ENCODE results near the gene SHF.

Gene SHF

GRCh38 chr15:45205192-45205591 lies 17.4 kb upstream of the SHF start:
- peak; percentile 96 for TF ChIP-seq CTCF (conservative IDR thresholded peaks at IDR 0.05; ENCODE audit: low read length)
- TF ChIP-seq EZH2phosphoT487 (IDR thresholded peaks at IDR 0.05; ENCODE audit: borderline replicate concordance): no peak
- Histone ChIP-seq H2AFZ (ENCODE audit: low read length) (peak overlapping the region; percentile 78), H3K79me2 (ENCODE audit: insufficient read depth, low read length) (no peaks in the 10 kb centered on the region)

GRCh38 chr15:45203182-45203581 lies 15.4 kb upstream of the SHF start:
- Histone ChIP-seq H4K20me1 (ENCODE audit: insufficient read depth, low read length, poor library complexity, severe bottlenecking) (no peaks in the 10 kb centered on the region), H3K9ac (ENCODE audit: low read depth, low read length, poor library complexity, severe bottlenecking) (no peak overlapping the region), H3F3A (ENCODE audit: low read depth) (no peaks in the 10 kb centered on the region), H3K4me3 (ENCODE audit: low read length, poor library complexity, severe bottlenecking) (no peak overlapping the region), H2AFZ (ENCODE audit: low read length) (no peak overlapping the region), H3K4me1 (ENCODE audit: insufficient read depth, low read length, poor library complexity, severe bottlenecking) (peaks cover 14% of the 10 kb centered on the region), H3K9me3 (ENCODE audit: insufficient read depth, low read depth, low read length) (no peaks in the 10 kb centered on the region), H3K27me3 (ENCODE audit: insufficient read depth, low read length, poor library complexity, severe bottlenecking) (no peaks in the 10 kb centered on the region), H3K4me2 (ENCODE audit: low read depth, low read length, poor library complexity, severe bottlenecking) (no peak overlapping the region), H3K9me2 (replicated peaks; ENCODE audit: low read depth, low read length) (no peaks in the 10 kb centered on the region), H3K36me3 (ENCODE audit: insufficient read depth, low read length) (no peaks in the 10 kb centered on the region), H3K79me2 (ENCODE audit: insufficient read depth, low read length) (no peaks in the 10 kb centered on the region)
- no peak for TF ChIP-seq CTCF (conservative IDR thresholded peaks at IDR 0.05; ENCODE audit: low read length)
- no peak for TF ChIP-seq EZH2phosphoT487 (IDR thresholded peaks at IDR 0.05; ENCODE audit: borderline replicate concordance)

More at GRCh38 chr15:45205192-45205591, 17.4 kb upstream of the SHF start:
- Histone ChIP-seq H3K27me3 (ENCODE audit: insufficient read depth, low read length, poor library complexity, severe bottlenecking) (no peaks in the 10 kb centered on the region), H3F3A (ENCODE audit: low read depth) (no peaks in the 10 kb centered on the region), H3K36me3 (ENCODE audit: insufficient read depth, low read length) (no peaks in the 10 kb centered on the region), H3K4me1 (ENCODE audit: insufficient read depth, low read length, poor library complexity, severe bottlenecking) (peaks cover 14% of the 10 kb centered on the region), H3K9me3 (ENCODE audit: insufficient read depth, low read depth, low read length) (no peaks in the 10 kb centered on the region), H3K9ac (ENCODE audit: low read depth, low read length, poor library complexity, severe bottlenecking) (peak overlapping the region; percentile 23), H3K9me2 (replicated peaks; ENCODE audit: low read depth, low read length) (no peaks in the 10 kb centered on the region), H4K20me1 (ENCODE audit: insufficient read depth, low read length, poor library complexity, severe bottlenecking) (no peaks in the 10 kb centered on the region), H3K4me3 (ENCODE audit: low read length, poor library complexity, severe bottlenecking) (no peak overlapping the region), H3K4me2 (ENCODE audit: low read depth, low read length, poor library complexity, severe bottlenecking) (peak overlapping the region; percentile 50)

GRCh38 chr15:45201869-45202268 lies 14.1 kb upstream of the SHF start:
- H3F3A ChIP-seq (ENCODE audit: low read depth): no peaks in the 10 kb centered on the region
- H3K9ac ChIP-seq (ENCODE audit: low read depth, low read length, poor library complexity, severe bottlenecking): no peak overlapping the region
- H3K27me3 ChIP-seq (ENCODE audit: insufficient read depth, low read length, poor library complexity, severe bottlenecking): no peaks in the 10 kb centered on the region
- H3K9me3 ChIP-seq (ENCODE audit: insufficient read depth, low read depth, low read length): no peaks in the 10 kb centered on the region
- H3K79me2 ChIP-seq (ENCODE audit: insufficient read depth, low read length): no peaks in the 10 kb centered on the region
- no peak overlapping the region for H2AFZ ChIP-seq (ENCODE audit: low read length)
- H3K4me1 ChIP-seq (ENCODE audit: insufficient read depth, low read length, poor library complexity, severe bottlenecking): peaks cover 25% of the 10 kb centered on the region
- H4K20me1 ChIP-seq (ENCODE audit: insufficient read depth, low read length, poor library complexity, severe bottlenecking): no peaks in the 10 kb centered on the region
- no peak overlapping the region for H3K4me3 ChIP-seq (ENCODE audit: low read length, poor library complexity, severe bottlenecking)
- H3K4me2 ChIP-seq (ENCODE audit: low read depth, low read length, poor library complexity, severe bottlenecking): peak overlapping the region; percentile 70
- H3K36me3 ChIP-seq (ENCODE audit: insufficient read depth, low read length): no peaks in the 10 kb centered on the region
- H3K9me2 ChIP-seq (replicated peaks; ENCODE audit: low read depth, low read length): no peaks in the 10 kb centered on the region
- no peak for TF ChIP-seq EZH2phosphoT487 (IDR thresholded peaks at IDR 0.05; ENCODE audit: borderline replicate concordance)
- TF ChIP-seq CTCF (conservative IDR thresholded peaks at IDR 0.05; ENCODE audit: low read length): no peak

Measured in Loucy (cell line).